ENCODE data around the gene CPT1B.
"Not testable (repeated sequence)": the region's sequence is repeated elsewhere in the genome, so short reads cannot be mapped to it uniquely, and the experiment has no call there.

CPT1B gene

DNA sequence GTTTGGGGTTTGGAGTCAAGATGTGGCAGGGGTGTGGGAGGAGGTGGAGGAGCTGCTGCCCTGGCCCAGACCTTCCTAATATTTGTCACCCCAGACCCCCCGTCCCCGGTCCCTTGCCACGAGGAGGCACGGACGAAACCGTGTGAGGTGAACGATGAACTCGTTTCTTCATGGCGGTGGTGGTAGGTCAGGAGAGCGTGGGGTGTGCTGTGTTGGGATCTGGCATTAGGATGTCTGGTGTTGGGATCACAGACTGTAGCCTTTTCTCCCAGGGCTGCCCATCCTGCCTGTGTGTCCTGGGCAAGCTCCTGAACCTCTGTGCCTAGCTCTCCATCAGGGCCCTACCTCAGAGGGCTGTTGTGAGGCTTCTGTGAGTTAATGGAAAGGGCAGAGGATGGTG lies 30.8 kb upstream of the CPT1B start:
- DNase-seq, result no peak

DNA sequence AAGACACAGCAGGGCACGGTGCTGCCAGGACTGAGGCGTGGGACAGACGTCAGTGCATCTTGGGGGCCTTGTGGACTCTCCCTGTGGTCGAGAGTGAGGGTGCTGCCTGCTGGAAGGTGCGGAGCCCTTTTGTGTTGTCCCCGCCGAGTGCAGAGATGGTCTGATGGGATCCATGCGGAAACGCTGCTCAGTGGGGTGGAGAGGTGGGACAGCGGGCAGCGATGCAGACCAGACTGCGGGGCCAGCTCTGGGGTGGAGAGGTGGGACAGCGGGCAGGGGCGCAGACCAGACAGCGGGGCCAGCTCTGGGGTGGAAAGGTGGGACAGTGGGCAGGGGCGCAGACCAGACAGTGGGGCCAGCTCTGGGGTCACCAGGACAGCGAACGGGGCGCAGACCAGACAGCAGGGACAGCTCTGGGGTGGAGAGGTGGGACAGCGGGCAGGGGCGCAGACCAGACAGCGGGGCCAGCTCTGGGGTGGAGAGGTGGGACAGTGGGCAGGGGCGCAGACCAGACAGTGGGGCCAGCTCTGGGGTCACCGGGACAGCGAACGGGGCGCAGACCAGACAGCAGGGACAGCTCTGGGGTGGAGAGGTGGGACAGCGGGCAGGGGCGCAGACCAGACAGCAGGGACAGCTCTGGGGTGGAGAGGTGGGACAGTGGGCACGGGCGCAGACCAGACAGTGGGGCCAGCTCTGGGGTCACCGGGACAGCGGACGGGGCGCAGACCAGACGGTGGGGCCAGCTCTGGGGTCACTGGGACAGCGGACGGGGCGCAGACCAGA lies 30.0 kb upstream of the CPT1B start:
- DNase-seq, result not testable (repeated sequence)

DNA sequence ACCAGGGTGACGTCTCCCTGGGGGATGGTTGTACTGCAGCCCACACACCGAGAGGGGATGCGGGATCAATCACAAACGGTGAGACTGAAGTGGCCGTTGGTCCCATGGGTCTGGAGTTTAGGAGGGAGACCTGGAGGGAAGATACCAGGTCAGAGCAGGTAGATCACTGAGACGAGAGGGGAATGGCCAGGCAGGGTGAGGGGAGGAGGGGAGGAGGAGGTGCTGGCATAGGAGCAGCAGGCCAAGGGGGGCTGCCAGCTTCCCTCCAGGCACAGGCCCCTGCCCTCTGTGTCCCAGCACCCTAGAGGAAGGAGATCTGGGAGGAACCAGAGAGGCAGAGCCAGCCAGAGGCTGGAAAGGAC lies 29.4 kb upstream of the CPT1B start:
- DNase-seq, result no peak

DNA sequence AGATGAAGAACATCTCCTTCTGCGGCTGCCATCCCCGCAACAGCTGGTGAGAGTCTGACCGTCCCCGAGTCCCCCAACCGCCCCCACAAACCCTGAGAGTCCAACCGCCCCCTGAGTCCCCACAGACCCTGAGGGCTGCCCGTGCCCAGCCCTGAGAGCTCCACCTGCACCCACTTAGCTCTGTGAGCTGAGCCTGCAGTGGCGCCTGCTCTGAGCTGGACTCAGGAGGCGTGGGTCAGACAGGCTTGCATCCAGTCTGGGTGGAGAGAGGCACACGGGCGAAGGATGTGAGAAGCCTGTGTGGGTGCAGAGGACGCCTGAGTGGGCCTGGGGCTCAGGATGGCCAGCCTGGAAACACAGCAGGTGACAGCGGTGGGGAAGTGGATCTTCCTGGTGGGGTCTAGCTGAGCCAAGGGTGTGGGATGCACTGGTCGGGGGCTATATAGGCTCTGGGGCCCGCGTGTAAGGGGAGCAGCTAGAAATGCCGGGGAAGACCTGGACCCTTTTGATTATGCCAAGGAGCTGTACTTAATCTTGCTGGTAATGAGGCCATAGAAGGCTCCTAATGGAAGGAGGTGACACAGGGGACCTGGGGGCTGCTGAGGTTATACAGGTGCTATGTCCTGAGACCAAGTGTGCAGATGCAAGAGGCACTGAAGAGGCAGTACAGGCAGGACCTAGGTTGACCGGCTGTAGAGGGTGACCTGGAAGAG lies 28.9 kb upstream of the CPT1B start:
- no peak for DNase-seq

DNA sequence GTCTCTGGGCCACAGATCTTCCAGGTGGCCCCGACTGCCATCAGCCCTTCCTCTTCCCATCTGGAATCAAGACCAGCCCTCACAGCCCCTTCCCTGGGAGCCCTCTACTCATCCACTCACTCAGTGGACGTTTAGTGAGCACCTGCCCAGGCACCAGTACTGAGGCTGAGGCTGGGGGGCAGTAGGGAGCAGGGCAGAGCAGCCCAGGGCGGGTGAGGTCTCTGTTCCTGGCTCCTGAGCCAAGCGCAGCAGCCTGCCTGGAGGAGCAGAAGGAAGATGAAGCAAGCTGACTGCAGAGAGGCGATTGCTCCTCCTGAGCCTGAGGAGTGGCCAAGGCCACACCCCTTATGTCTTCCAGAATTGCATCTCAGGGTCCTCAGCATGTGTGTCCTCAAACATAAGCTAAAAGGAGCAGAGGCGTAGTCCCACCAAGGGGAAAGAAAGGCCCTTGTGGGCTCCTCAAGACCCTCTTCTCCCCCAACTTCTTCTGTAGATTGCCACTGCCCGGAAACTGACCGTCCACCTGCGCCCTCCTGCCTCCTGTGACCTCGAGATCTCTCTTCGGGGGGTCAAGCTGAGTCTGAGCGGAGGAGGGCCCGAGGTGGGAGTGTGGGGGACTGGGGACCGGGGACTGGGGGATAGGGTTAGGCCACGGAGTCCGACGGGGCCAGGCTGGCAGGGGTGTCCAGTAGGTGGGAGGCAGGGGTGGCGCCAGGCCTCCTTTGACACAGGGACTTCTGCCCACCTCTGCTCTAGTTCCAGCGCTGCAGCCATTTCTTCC lies 28.1 kb upstream of the CPT1B start:
- DNase-seq, result no peak

DNA sequence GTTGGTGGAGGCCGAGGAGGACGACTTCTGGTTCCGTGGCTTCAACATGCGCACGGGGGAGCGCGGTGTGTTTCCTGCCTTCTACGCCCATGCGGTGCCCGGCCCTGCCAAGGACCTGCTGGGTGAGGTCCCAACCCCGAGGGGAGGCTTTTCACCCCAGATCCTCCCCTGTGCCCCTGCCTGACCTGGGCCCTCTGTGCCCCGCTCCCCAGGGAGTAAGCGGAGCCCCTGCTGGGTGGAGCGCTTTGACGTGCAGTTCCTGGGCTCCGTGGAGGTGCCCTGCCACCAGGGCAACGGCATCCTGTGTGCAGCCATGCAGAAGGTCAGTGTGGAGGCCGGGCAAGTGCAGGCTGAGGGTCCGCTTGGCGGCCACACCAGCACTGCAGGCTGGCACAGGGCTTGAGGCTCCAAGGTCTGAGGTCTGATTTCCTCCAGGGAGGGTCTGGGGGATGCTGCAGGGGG lies 27.4 kb upstream of the CPT1B start:
- no peak for DNase-seq

DNA sequence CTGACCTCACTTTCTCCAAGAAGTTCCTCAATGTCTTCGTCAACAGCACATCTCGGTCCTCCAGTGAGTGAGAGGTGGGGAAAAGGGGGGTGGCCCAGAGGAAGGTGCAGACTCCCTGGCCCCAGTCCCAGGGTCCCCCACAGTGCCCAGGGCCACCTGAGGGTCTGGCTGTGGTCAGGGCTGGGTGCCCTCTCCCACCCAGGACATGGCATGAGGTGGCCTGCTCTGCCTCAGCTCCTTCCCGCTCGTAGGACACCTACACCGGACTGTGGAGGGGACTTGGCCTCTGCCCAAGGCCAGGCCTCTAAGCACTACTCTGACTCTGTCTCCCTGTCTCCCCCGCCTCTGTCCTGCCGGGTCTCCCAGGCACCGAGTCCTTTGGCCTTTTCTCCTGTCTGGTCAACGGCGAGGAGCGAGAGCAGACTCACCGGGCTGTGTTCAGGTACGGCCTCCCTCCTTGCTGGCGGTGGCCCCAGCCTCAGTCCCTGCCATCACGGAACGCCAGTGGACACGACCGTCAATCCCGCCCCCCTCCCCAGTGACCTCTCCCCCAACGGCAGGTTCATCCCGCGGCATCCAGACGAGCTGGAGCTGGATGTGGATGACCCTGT lies 26.9 kb upstream of the CPT1B start:
- DNase-seq, result no peak

DNA sequence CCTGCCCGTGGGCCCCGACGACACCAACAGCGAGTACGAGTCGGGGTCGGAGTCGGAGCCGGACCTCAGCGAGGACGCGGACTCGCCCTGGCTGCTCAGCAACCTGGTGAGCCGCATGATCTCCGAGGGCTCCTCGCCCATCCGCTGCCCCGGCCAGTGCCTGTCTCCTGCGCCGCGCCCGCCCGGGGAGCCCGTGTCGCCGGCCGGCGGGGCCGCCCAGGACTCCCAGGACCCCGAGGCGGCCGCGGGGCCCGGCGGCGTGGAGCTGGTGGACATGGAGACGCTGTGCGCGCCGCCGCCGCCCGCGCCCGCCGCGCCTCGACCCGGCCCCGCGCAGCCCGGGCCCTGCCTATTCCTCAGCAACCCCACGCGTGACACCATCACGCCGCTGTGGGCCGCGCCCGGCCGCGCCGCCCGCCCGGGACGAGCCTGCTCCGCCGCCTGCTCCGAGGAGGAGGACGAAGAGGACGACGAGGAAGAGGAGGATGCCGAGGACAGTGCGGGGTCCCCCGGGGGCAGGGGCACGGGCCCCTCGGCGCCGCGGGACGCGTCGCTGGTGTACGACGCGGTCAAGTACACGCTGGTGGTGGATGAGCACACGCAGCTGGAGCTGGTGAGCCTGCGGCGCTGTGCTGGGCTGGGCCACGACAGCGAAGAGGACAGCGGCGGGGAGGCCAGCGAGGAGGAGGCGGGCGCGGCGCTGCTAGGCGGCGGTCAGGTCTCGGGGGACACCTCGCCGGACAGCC lies 26.2 kb upstream of the CPT1B start:
- DNase-seq, result no peak

DNA sequence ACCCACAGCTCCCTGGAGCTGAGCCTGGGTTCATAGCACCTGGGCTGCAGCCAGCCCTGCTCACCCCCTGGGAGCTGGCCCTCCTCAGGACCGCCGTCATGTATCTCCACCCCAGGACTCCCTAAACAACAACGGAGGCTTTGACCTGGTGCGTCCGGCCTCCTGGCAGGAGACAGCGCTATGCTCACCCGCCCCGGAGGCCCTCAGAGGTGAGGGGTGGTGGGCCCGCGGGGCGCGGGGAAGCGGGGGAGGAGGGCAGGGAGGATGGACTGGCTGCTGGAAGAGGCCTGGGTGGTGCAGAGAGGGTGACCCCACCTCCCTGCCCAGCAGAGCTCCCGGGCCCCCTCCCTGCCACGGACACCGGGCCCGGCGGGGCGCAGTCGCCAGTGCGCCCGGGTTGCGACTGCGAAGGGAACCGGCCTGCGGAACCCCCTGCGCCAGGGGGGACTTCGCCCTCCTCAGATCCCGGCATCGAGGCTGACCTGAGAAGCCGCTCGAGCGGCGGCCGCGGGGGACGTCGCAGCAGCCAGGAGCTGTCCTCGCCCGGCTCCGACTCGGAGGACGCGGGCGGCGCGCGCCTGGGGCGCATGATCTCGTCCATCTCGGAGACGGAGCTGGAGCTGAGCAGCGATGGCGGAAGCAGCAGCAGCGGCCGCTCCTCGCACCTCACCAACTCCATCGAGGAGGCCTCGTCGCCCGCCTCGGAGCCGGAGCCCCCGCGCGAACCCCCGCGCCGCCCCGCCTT lies 25.5 kb upstream of the CPT1B start:
- no peak for DNase-seq

DNA sequence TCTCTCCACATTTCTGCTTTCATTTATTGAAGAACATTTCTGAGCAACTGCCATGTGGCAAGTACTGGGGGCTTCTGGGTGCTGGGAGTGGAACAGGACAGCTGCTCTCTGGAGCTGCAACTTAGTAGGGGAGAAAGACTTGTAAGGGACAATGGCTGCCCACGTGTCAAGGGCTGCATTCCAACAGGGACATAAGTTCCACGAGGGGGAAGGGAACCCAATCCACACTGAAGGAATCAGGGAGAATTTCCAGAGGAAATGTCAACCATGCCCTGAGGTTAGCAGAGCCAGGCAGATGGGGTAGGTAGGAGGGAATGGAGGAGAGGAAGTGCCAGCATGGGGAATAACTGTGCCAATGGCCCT lies 24.1 kb upstream of the CPT1B start:
- DNase-seq, result no peak

DNA sequence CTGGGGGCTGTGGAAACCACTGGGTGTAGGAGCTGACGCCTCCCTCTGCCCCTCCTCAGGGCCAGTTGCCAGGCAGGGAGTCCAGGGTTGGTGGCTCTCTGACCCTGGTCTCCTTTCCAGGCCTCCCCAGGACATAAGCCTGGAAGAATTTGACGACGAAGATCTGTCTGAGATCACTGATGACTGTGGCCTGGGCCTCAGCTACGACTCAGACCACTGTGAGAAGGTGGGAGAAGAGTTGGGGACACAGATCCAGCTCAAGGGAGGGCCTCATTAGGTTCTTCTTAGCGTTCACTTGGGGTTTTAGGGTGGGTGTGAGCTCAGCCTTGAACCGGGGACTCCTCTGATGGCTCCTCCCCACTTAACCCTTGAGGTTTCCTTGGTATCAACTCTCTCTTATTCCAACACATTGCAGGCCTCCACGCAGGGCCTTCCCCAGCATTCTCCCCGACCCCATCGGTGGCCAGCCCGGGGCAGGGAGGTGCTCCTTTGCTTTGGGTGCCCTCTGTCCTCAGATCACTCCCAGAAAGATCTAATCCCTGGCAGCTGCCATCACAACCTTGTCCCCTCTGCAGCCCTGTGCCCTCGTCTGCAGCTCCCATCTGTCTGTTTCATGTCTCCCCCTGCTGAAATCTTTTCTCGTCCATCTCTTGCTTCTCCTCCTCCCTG lies 23.6 kb upstream of the CPT1B start:
- DNase-seq, result no peak

DNA sequence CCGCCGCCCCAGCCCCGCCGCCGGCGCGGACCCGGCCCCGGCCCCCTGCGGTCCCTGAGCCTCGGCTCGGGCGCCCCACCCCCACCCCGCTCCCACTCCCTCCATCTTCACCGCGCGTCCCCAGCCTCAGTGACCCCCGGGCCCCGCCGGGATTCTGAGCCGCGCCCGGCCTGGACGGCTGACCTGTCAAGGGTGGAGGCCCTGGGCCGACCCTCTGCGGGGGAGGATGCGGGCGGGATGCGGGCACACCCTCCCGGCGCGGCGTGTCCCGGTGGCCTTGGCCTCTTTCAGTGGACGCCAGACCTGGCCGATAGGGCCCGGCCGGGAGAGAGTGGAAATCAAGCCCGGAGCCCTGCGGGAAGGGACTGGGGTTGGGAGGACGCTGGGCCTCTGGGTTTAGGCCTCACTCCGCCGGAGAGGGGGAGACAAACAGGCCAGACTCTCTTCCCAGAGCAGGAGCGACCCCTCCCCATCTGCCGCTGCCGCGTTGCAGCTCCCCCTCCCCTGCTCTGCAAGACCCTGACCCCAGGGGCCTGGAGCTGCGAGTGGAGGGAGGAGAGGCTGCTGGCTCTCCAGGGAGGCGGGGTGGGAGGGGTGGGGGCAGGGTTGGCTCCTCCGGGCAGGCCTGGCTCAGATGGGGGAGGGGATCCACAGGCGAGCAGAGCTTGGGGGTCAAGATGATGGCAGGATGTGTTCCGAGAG lies 22.9 kb upstream of the CPT1B start:
- DNase-seq, result no peak

DNA sequence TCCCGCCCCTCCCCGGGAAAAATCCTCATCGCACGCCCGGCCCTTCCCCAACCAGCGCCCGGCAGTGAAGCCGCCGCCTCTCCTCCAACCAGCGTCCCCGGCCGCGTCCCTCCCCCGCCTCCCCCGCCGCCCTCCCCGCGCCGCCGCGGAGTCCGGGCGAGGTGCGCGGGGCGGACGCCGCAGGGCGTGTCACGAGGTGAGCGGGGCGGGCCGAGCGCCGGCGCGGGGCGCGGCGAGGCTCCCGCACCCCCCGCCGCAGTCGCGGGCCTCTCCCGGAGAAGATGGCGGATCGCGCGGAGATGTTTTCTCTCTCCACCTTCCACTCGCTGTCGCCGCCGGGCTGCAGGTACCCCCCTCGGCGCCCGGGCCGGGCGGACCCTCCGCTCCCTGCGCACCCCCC lies 22.3 kb upstream of the CPT1B start, which contains the start of gene MAPK8IP2:
MAPK8IP2 (plus strand) TSS at position 256 of the 400 bp plus-strand sequence; CDS start at position 282, 26 bp downstream.
- no peak for DNase-seq

DNA sequence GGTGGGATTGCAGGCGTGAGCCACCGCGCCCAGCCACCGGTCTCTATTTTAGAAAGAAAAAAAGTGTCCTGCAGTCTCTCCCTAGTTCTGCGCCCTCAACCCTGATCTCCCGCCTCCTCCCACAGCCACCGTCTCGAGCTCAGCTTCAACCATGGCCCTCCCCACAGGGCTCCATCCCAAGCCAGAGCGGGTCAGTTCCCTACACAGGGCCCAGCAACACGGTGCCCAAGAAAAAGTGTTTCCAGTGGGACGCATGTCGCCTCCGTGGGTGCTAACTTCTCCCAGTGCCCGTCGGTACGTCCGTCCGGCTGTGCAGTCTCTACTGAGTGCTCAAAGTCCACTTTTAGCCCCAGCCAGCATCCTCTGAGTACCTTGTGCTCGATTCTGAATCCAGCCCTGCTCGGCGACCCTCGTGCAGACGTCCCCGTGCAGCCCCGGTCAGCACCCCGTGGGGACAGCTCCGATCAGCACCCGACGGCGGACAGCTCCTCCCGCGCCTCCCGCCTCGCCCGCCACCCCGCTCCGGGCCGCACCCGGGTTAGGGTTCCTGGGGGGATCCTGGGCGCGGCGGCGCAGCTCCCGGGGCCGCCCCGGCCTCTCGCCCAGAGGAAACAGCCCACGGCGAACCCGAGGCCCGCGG lies 21.7 kb upstream of the CPT1B start:
- peak; percentile 45 for DNase-seq

DNA sequence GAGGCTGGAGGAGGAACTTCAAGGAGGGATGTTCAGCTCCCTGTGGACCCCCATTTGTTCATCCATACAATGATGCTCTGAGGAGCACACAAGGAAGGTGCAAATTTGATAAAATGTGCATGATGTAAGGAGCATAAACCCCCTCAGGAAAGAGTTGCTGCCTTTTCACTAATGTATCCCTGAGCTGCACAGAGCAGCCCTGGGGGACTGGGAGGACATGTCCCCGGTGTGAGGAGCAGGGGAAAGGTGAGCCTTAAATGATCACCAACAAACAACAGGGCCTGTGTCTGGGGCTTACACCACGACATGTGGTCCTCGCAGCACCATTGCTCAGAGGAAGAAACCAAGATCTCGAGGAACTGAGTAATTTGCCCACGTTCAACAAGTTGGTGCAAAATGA lies 18.9 kb upstream of the CPT1B start:
- no peak for DNase-seq

DNA sequence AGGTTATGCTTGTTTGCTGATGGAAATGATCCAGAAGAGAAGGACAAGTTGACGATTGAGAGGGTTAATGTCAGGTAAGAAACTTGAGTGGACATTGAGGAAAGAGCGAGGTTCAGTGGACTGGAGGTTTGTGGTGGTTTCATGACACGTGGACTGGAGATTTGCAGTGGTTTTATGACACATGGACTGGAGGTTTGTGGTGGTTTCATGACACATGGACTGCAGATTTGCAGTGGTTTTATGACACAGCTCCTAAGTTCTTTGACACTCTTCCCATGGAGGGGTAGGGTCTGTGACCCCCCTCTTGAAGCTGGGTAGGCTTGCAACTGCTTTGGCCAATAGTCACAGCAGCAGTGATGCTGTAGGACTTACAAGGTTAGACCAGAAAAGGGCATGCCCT lies 17.0 kb upstream of the CPT1B start:
- no peak for DNase-seq

DNA sequence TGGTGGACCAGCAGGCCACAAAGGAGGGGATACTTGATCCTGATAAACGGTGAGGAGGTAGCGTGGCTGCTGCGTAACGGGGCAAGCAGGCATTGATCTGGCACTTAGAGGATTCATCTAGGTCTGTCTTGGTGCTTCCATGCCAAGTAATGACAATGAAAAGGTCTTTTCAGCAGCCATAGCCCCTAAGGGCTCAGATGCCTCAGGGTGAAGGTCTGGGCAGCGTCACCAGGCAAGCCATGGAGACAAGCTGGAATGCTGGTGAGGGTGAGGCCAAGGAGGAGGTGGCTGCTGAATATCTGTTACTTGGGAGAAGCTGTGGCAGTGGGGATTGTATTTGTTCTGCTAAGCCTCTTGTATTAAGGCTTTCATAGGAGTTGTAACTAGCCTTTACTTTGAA lies 9.2 kb upstream of the CPT1B start:
- no peak for DNase-seq

DNA sequence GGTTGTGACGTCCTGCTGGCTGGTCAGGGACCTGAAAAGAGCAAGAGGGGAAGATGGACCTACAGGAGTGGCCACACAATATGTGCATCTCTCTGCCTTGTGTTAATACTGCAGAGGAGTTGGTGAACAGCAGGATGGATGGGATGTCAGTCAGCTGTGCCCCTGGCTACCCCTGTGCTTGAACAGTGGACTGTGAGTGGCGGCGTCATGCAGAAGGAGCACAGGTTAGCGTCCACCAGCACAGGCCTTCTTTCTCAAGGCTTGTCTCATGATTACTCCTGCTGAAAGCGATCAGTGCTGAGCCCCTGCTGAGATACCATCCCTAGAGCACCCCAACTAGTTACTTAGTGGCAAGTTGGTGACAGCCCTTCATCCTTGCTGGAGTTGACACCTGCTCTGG lies 8.2 kb upstream of the CPT1B start:
- no peak for DNase-seq

DNA sequence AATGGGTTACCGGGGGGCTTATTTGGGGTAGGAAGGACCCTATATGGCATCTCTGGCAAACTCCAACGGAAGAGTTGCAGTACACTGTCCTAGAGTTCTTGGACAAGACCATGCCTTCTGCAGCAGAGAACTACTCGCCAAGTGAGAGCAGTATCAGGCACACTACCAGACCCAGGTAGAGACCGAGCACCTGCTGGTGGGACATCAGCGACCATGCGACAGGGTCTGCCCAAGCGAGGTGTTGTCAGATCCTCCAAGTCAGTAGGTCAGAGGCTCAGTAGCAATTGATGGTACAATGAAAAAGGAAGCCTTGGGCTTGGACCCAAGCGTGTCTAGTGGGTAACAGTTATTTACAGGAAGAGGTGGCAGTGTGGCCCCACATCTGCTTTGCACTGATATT lies 7.6 kb upstream of the CPT1B start:
- DNase-seq, result no peak

DNA sequence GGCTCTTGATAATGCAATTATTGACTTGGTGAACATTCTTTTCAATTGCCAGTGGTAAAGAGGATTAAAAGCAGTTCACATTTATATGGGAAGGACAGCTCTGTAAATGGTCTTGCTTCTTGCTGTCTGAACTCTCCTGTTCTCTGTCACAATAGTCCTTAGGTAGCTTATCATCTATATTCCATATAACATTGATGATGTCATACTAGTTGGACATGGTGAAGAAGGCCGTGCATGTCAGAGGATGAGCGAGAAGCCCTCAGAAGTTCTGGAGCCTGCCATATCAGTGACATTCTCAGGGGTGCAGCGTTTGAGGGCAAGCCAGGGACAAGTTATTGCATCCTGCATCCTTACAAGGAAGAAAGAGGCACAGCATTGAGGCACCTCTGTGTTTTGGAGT lies 7.0 kb upstream of the CPT1B start:
- DNase-seq, result no peak

All from CD4-positive, alpha-beta T cell treated with Interferon gamma for 1 hour (primary cell).